ENCODE results near the gene NR1H3. TPM values are rescaled to one million over a fixed set of nuclear protein-coding genes. Genes with fewer than 3 reads are reported as not detected.

Gene NR1H3
- total and polyA plus RNA-seq, 9 donors: 18.0 to 39.7 (median 27.3) TPM

GRCh38 chr11:47222696-47223095, 35.1 kb upstream of the NR1H3 start:
- no peak overlapping the region for H3K4me3 ChIP-seq
- intact Hi-C loops (cut with DNase I): no loop called here
- no peaks in the 10 kb centered on the region for H3K9me3 ChIP-seq
- no peaks in the 10 kb centered on the region for H3K4me1 ChIP-seq (ENCODE audit: insufficient read depth)
- no peak overlapping the region for H3K27ac ChIP-seq
- no peaks in the 10 kb centered on the region for H3K36me3 ChIP-seq
- TF ChIP-seq CTCF (IDR thresholded peaks at IDR 0.05): no peak
- no peak for TF ChIP-seq POLR2A (IDR thresholded peaks at IDR 0.05)
- H3K27me3 ChIP-seq: no peaks in the 10 kb centered on the region
- no peak for DNase-seq
- 26 to 45% (median 39%) methylated on average over 2 of the region's 2 CpGs for WGBS, 3 donors

- no peaks in the 10 kb centered on the region for H3K36me3 ChIP-seq
Observed at GRCh38 chr11:47225552-47226400, 32.0 kb upstream of the NR1H3 start.

GRCh38 chr11:47229161-47229560, 28.6 kb upstream of the NR1H3 start:
- 91 to 96% (median 94%) methylated on average over 8 of the region's 8 CpGs for WGBS, 3 donors

More at GRCh38 chr11:47225552-47226400, 32.0 kb upstream of the NR1H3 start:
- intact Hi-C loops (cut with DNase I): no loop called here
- Histone ChIP-seq H3K4me1 (ENCODE audit: insufficient read depth) (no peaks in the 10 kb centered on the region), H3K9me3 (no peaks in the 10 kb centered on the region), H3K27me3 (no peaks in the 10 kb centered on the region), H3K27ac (no peak overlapping the region), H3K4me3 (no peak overlapping the region)
- no peak for DNase-seq
- no peak for TF ChIP-seq CTCF (IDR thresholded peaks at IDR 0.05)
- TF ChIP-seq POLR2A (IDR thresholded peaks at IDR 0.05): no peak
- TF ChIP-seq EP300 (IDR thresholded peaks at IDR 0.05): no peak
- WGBS, 3 donors: 94 to 96% (median 95%) methylated on average over 7 of the region's 7 CpGs

GRCh38 chr11:47233051-47233450, 24.7 kb upstream of the NR1H3 start:
- Histone ChIP-seq H3K27me3 (no peaks in the 10 kb centered on the region), H3K36me3 (no peaks in the 10 kb centered on the region), H3K9me3 (no peaks in the 10 kb centered on the region), H3K27ac (no peak overlapping the region), H3K4me1 (ENCODE audit: insufficient read depth) (no peaks in the 10 kb centered on the region), H3K4me3 (no peak overlapping the region)
- TF ChIP-seq EP300 (IDR thresholded peaks at IDR 0.05) (no peak), CTCF (IDR thresholded peaks at IDR 0.05) (no peak)
- WGBS, 3 donors: 93 to 98% (median 97%) methylated on average over 4 of the region's 4 CpGs
- intact Hi-C loops (cut with DNase I): no loop called here
- no peak for DNase-seq

More at GRCh38 chr11:47229161-47229560, 28.6 kb upstream of the NR1H3 start:
- intact Hi-C loops (cut with DNase I): no loop called here
- DNase-seq: no peak
- no peak overlapping the region for H3K27ac ChIP-seq
- no peaks in the 10 kb centered on the region for H3K9me3 ChIP-seq
- TF ChIP-seq POLR2A (IDR thresholded peaks at IDR 0.05) (no peak), CTCF (IDR thresholded peaks at IDR 0.05) (no peak), EP300 (IDR thresholded peaks at IDR 0.05) (no peak)
- no peaks in the 10 kb centered on the region for H3K36me3 ChIP-seq
- H3K27me3 ChIP-seq: no peaks in the 10 kb centered on the region
- H3K4me1 ChIP-seq (ENCODE audit: insufficient read depth): no peaks in the 10 kb centered on the region
- H3K4me3 ChIP-seq: no peak overlapping the region
